ENCODE measurements around the gene MDK. TPM values are rescaled to one million over a fixed set of nuclear protein-coding genes. Genes with fewer than 3 reads are reported as not detected.

MDK gene
- total RNA-seq, 1 donor from 2014 or later: 600 TPM

DNA sequence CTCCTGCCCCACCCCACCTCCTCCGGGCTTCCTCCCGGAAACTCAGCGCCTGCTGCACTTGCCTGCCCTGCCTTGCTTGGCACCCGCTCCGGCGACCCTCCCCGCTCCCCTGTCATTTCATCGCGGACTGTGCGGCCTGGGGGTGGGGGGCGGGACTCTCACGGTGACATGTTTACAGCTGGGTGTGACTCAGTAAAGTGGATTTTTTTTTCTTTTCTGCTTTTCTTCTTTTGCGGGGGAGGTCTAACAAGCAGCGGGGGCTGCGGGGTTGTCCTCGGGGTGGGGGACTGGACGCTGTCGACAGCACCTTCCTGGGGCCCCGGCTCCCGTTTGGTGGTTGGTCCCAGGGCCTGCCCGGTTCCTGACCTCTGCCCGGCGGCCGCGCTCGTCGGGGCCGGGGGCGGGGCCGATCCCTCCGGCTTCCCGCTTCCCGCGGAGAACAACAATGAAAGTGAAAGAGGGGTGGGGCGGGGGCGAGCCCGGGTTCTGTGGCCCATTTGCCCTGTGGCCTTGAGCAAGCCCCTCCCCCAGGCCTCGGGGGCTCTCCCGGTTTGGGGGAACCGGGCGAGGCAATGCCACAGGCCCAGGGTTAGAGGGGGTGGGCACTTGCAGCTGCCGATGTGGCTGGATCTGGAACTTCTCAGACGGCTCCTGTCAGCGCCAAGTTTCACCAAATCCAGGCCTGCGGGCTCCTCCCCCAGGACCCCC is 975 bp upstream of the MDK start:
- peak overlapping the region; percentile 90 for H3K27ac ChIP-seq
- TF ChIP-seq EZH2 (IDR thresholded peaks at IDR 0.05): no peak
- peak; percentile 10 for TF ChIP-seq EZH2phosphoT487 (IDR thresholded peaks at IDR 0.05)
- TF ChIP-seq, protein P1, sequence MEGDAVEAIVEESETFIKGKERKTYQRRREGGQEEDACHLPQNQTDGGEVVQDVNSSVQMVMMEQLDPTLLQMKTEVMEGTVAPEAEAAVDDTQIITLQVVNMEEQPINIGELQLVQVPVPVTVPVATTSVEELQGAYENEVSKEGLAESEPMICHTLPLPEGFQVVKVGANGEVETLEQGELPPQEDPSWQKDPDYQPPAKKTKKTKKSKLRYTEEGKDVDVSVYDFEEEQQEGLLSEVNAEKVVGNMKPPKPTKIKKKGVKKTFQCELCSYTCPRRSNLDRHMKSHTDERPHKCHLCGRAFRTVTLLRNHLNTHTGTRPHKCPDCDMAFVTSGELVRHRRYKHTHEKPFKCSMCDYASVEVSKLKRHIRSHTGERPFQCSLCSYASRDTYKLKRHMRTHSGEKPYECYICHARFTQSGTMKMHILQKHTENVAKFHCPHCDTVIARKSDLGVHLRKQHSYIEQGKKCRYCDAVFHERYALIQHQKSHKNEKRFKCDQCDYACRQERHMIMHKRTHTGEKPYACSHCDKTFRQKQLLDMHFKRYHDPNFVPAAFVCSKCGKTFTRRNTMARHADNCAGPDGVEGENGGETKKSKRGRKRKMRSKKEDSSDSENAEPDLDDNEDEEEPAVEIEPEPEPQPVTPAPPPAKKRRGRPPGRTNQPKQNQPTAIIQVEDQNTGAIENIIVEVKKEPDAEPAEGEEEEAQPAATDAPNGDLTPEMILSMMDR (IDR thresholded peaks at IDR 0.05): no peak
- H3K27ac Mint-ChIP-seq: peak overlapping the region; percentile 74

DNA sequence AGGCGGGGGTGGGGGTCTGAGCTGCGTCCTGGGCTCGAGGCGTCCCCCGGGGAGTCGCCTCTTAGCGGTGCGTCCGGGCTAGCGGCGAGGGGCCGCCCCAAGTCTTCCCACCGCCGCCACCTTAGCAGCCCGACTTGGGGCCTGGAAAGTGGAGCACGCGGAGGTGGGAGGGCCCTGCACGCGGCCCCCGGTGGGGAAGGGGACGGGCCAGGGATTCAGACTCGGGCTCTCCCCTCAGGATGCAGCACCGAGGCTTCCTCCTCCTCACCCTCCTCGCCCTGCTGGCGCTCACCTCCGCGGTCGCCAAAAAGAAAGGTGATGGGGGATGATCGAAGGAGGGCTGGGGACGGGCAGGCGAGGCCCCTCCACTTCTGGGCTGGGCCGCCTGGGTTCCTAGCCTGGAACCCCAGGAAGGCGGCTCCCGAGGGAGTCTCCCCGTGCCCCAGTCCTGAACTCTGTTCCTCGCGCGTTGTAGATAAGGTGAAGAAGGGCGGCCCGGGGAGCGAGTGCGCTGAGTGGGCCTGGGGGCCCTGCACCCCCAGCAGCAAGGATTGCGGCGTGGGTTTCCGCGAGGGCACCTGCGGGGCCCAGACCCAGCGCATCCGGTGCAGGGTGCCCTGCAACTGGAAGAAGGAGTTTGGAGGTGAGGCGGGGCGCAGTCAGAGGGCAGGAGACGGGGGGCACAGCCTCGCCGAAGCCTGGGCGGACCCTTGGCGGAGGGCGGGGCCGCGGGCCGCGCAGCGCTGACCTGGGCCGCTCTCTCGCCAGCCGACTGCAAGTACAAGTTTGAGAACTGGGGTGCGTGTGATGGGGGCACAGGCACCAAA is 563 bp downstream of the MDK start:
- peak; percentile 62 for DNase-seq (ENCODE audit: low spot score)
- Histone ChIP-seq H3K9ac (peak overlapping the region; percentile 89), H3K36me3 (no peaks in the 10 kb centered on the region), H3K4me1 (peaks cover 22% of the 10 kb centered on the region), H3K4me2 (peak overlapping the region; percentile 93), H2AFZ (replicated peaks) (no peak overlapping the region), H3K27me3 (peaks cover 4% of the 10 kb centered on the region), H3K79me2 (ENCODE audit: low read depth) (peaks cover 16% of the 10 kb centered on the region), H3K4me3 (peak overlapping the region; percentile 88), H3K9me3 (ENCODE audit: low read depth) (no peaks in the 10 kb centered on the region), H4K20me1 (ENCODE audit: low read depth) (peaks cover 47% of the 10 kb centered on the region), H3K27ac (peak overlapping the region; percentile 85), H3F3A (ENCODE audit: low read depth) (peaks cover 38% of the 10 kb centered on the region)
- TF ChIP-seq, protein P1 (IDR thresholded peaks at IDR 0.05): no peak
- TF ChIP-seq EZH2phosphoT487 (IDR thresholded peaks at IDR 0.05) (no peak), EZH2 (IDR thresholded peaks at IDR 0.05) (no peak)
- no peaks in the 10 kb centered on the region for H3K9me3 Mint-ChIP-seq
- peaks cover 29% of the 10 kb centered on the region for H3K4me1 Mint-ChIP-seq
- peaks cover 13% of the 10 kb centered on the region for H3K27me3 Mint-ChIP-seq (ENCODE audit: insufficient read depth, low read depth)
- H3K27ac Mint-ChIP-seq: no peak overlapping the region
- H3K4me3 Mint-ChIP-seq: peak overlapping the region; percentile 89
- H3K36me3 Mint-ChIP-seq: peaks cover 16% of the 10 kb centered on the region

More for the DNA sequence above, 975 bp upstream of the MDK start:
- Histone ChIP-seq H2AFZ (replicated peaks) (no peak overlapping the region), H3K36me3 (no peaks in the 10 kb centered on the region), H3K27me3 (no peaks in the 10 kb centered on the region), H3K4me1 (peaks cover 22% of the 10 kb centered on the region), H3K79me2 (ENCODE audit: low read depth) (peaks cover 16% of the 10 kb centered on the region), H3K4me3 (peak overlapping the region; percentile 88), H3K9ac (peak overlapping the region; percentile 42), H4K20me1 (ENCODE audit: low read depth) (peaks cover 47% of the 10 kb centered on the region), H3F3A (ENCODE audit: low read depth) (peaks cover 38% of the 10 kb centered on the region), H3K4me2 (peak overlapping the region; percentile 88), H3K9me3 (ENCODE audit: low read depth) (no peaks in the 10 kb centered on the region)
- Mint-ChIP-seq H3K4me1 (peaks cover 26% of the 10 kb centered on the region), H3K9me3 (no peaks in the 10 kb centered on the region), H3K36me3 (peaks cover 16% of the 10 kb centered on the region), H3K4me3 (peak overlapping the region; percentile 86), H3K27me3 (ENCODE audit: insufficient read depth, low read depth) (no peaks in the 10 kb centered on the region)
- peak; percentile 91 for DNase-seq (ENCODE audit: low spot score)

DNA sequence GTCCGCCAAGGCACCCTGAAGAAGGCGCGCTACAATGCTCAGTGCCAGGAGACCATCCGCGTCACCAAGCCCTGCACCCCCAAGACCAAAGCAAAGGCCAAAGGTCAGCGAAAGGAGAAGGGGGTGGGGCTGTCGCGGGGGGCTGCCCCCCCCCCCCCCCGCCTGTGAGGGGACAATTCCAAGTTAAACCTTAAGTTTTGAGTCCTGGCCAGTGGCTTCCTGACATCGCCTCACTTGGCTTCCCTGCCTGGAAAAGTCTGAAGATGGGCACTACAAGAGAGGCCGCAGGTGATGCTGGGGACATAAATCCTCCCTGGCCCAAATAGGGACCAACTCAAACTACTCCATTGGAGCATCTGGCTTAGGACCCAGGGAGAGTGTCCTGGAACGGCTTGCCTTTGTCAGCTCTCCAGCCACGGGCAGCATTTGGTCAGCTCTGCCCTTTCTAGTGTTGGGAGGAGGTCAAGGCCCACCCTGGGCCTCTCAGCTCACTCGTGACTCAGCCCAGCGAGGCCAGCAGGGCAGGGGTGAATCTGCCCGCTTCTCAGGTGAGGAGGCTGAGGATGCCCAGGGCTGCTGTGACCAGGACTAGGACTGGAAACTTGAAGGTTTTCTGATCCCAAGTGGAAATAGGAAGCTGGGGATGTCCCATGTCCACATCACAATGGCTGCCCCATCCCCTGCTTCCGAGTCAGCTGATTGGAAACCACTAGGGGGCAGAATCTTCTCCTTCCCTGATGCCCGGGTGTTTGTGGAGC is 1.4 kb downstream of the MDK start:
- Mint-ChIP-seq H3K4me3 (peak overlapping the region; percentile 89), H3K9me3 (peaks cover 2% of the 10 kb centered on the region), H3K27ac (no peak overlapping the region), H3K27me3 (ENCODE audit: insufficient read depth, low read depth) (peaks cover 19% of the 10 kb centered on the region), H3K36me3 (peaks cover 9% of the 10 kb centered on the region), H3K4me1 (peaks cover 32% of the 10 kb centered on the region)
- Histone ChIP-seq H3K4me2 (peak overlapping the region; percentile 93), H3K9ac (no peak overlapping the region), H3K27me3 (peaks cover 12% of the 10 kb centered on the region), H4K20me1 (ENCODE audit: low read depth) (peaks cover 52% of the 10 kb centered on the region), H3K79me2 (ENCODE audit: low read depth) (peaks cover 16% of the 10 kb centered on the region), H3K9me3 (ENCODE audit: low read depth) (no peaks in the 10 kb centered on the region), H3K27ac (no peak overlapping the region), H3K36me3 (no peaks in the 10 kb centered on the region), H3K4me3 (peak overlapping the region; percentile 88), H3K4me1 (peaks cover 22% of the 10 kb centered on the region), H3F3A (ENCODE audit: low read depth) (peaks cover 38% of the 10 kb centered on the region), H2AFZ (replicated peaks) (no peak overlapping the region)
- DNase-seq (ENCODE audit: low spot score): peak; percentile 72
- TF ChIP-seq, protein P1 (IDR thresholded peaks at IDR 0.05): peak; percentile 71
- no peak for TF ChIP-seq EZH2 (IDR thresholded peaks at IDR 0.05)
- TF ChIP-seq EZH2phosphoT487 (IDR thresholded peaks at IDR 0.05): no peak
